ENCODE data around the gene ZIC2.

ZIC2 gene

GRCh38 chr13:99958406-99959126, 23.0 kb upstream of the ZIC2 start:
- no peak for DNase-seq (ENCODE audit: extremely low spot score, insufficient read length, low read depth)
- no peak for FAIRE-seq

GRCh38 chr13:99959127-99959539, 22.5 kb upstream of the ZIC2 start:
- no peak for FAIRE-seq

GRCh38 chr13:99959540-99960230, 21.9 kb upstream of the ZIC2 start:
- no peak for FAIRE-seq
- no peak for DNase-seq (ENCODE audit: extremely low spot score, insufficient read length, low read depth)

More at GRCh38 chr13:99959127-99959539, 22.5 kb upstream of the ZIC2 start:
- DNase-seq (ENCODE audit: extremely low spot score, insufficient read length, low read depth) = no peak

GRCh38 chr13:99960663-99961311, 20.8 kb upstream of the ZIC2 start:
- DNase-seq (ENCODE audit: extremely low spot score, insufficient read length, low read depth) (no peak), FAIRE-seq (no peak)

- DNase-seq (ENCODE audit: extremely low spot score, insufficient read length, low read depth) (no peak), FAIRE-seq (no peak)
Measured at GRCh38 chr13:99961636-99962035, 19.9 kb upstream of the ZIC2 start.

- no peak for FAIRE-seq
- DNase-seq (ENCODE audit: extremely low spot score, insufficient read length, low read depth) = no peak
Measured at GRCh38 chr13:99962242-99962641, 19.3 kb upstream of the ZIC2 start.

- no peak for FAIRE-seq
- DNase-seq (ENCODE audit: extremely low spot score, insufficient read length, low read depth) = no peak
Measured at GRCh38 chr13:99963816-99964339, 17.7 kb upstream of the ZIC2 start.

GRCh38 chr13:99965329-99966000, 16.1 kb upstream of the ZIC2 start:
- FAIRE-seq (no peak), DNase-seq (ENCODE audit: extremely low spot score, insufficient read length, low read depth) (no peak)

GRCh38 chr13:99966064-99966805, 15.3 kb upstream of the ZIC2 start:
- no peak for DNase-seq (ENCODE audit: extremely low spot score, insufficient read length, low read depth)
- no peak for FAIRE-seq

- DNase-seq (ENCODE audit: extremely low spot score, insufficient read length, low read depth) = no peak
- no peak for FAIRE-seq
Measured at GRCh38 chr13:99967498-99967868, 14.1 kb upstream of the ZIC2 start.

- FAIRE-seq = no peak
- DNase-seq (ENCODE audit: extremely low spot score, insufficient read length, low read depth) = no peak
Measured at GRCh38 chr13:99967869-99968520, 13.6 kb upstream of the ZIC2 start.

- no peak for DNase-seq (ENCODE audit: extremely low spot score, insufficient read length, low read depth)
- FAIRE-seq = no peak
Measured at GRCh38 chr13:99968521-99969452, 12.8 kb upstream of the ZIC2 start.

GRCh38 chr13:99969453-99969918, 12.1 kb upstream of the ZIC2 start:
- DNase-seq (ENCODE audit: extremely low spot score, insufficient read length, low read depth) = no peak
- FAIRE-seq = no peak

- DNase-seq (ENCODE audit: extremely low spot score, insufficient read length, low read depth) = no peak
- FAIRE-seq = no peak
Measured at GRCh38 chr13:99969919-99970650, 11.5 kb upstream of the ZIC2 start.

- DNase-seq (ENCODE audit: extremely low spot score, insufficient read length, low read depth) = no peak
Measured at GRCh38 chr13:99970651-99971575, 10.7 kb upstream of the ZIC2 start.

GRCh38 chr13:99971576-99972189, 9.9 kb upstream of the ZIC2 start, which contains the start of gene ZIC5:
TSS of gene ZIC5 (minus strand) at chr13:99971767. CDS start at chr13:99971603, 164 bp downstream.
- DNase-seq (ENCODE audit: extremely low spot score, insufficient read length, low read depth) (no peak), FAIRE-seq (no peak)

More at GRCh38 chr13:99970651-99971575, 10.7 kb upstream of the ZIC2 start:
- FAIRE-seq = no peak

All from GM18507 (cell line).